ENCODE results near the gene WIPF1.

Gene WIPF1

DNA sequence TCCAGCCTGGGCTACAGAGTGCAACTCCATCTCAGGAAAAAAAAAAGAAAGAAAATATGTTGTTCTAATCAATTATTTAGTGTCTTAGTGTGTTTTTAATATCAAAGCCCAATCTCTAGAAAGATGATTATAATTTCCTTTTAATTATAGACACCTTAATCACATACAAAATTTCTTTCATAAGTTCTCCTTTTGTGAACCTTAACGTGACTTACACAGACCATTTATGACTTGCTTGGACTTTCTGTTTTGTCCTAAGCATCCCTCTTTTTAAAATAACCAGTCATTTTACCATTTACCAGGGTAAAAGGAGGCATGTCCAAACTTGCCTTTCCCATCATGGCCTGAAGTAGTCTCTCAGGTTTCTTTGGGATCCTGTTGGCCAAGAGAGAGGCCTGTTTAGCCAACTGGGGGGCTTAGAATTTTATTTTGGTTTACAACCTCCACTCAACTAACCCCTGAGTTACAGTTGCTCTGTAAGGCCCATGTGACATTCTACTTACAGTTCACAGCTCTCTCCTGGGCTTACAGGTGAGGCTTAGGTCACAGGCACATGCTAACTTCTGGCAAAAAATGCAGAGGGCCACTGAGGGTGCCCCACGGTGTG is 86.9 kb downstream of the WIPF1 start:
- H3K9ac ChIP-seq = no peak overlapping the region
- no peaks in the 10 kb centered on the region for H3K4me1 ChIP-seq
- H3K27ac ChIP-seq = no peak overlapping the region
- peaks cover 0 to 4% (median 0%) of the 10 kb centered on the region in 11 experiments; a peak in 1 of 22 replicates for H3K36me3 ChIP-seq
- no peak for TF ChIP-seq Cebpa-rat (IDR thresholded peaks at IDR 0.05)
- no peaks in the 10 kb centered on the region for H4K20me1 ChIP-seq
- peaks cover 67 to 92% (median 78%) of the 10 kb centered on the region in 11 experiments for H3K9me3 ChIP-seq (replicated peaks in 1 of 11)
- H3K4me3 ChIP-seq = peak overlapping the region in 1 of 10 experiments; percentile 18; a peak in 2 of 20 replicates
- no peak overlapping the region for H3K4me2 ChIP-seq
- H3K27me3 ChIP-seq = no peaks in the 10 kb centered on the region

Data from BLaER1 treated with 17β-estradiol and CSF1 and Interleukin-3, amounts not matched to agents 10 nM and 100 nM (cell line).